Colonic mucosa (tissue), 4 donors: ENCODE results near the gene SPTAN1. TPM values are rescaled to one million over a fixed set of nuclear protein-coding genes. Genes with fewer than 3 reads are reported as not detected.

Experiments used
- DNase-seq: peaks from one replicate; pipeline ENCODE4 v3.0.0-alpha.2; 2020
- H3K27ac ChIP-seq: fragments of 200-600 bp; one replicate; pipeline ENCODE4 v1.8.0; 2021
- H3K27me3 ChIP-seq: fragments of 200-600 bp; one replicate; pipeline ENCODE4 v1.8.0; 2021
- H3K36me3 ChIP-seq: fragments of 200-600 bp; one replicate; pipeline ENCODE4 v1.8.0; 2021
- H3K4me1 ChIP-seq: fragments of 200-600 bp; one replicate; pipeline ENCODE4 v1.8.0; 2021; ENCODE audit warnings: mild to moderate bottlenecking
- H3K4me3 ChIP-seq: fragments of 200-600 bp; one replicate; pipeline ENCODE4 v1.8.0; 2021
- H3K9ac ChIP-seq, 2 donors: one replicate each; pipeline ENCODE4 v1.7.0; 2013; ENCODE audit warnings: control low read depth in 2 of 2, low read depth in 2 of 2, low read length in 2 of 2
- H3K9me3 ChIP-seq: fragments of 200-600 bp; one replicate; pipeline ENCODE4 v1.8.0; 2021
- CTCF ChIP-seq: fragments of 200-600 bp; IDR thresholded peaks from one replicate; pipeline ENCODE4 v1.8.0; 2022; ENCODE audit warnings: antibody characterized with exemption, mild to moderate bottlenecking
- intact Hi-C: fragments of 100-400 bp; cut with DNase I; formaldehyde crosslinking; loops from one replicate; pipeline ENCODE4 v1.14.1; 2022
- total RNA-seq, 2 donors: library from RNA; stranded (reverse); fragmentation: NEBNext Ultra II Directional in 1 of 2; extraction: Animal tissue kit (Norgen Biotek cat#: 25700) in 1 of 2; gene quantifications; one replicate each; pipeline ENCODE4 v1.2.1, GENCODE V29; 2021
- donor health status: healthy.
- donor health status: DM: no; HTN: no; CAD: no.
- donor health status: DM: no; HTN: no; CAD: no.

Gene SPTAN1
- total RNA-seq, 2 donors from 2014 or later, result 263 to 282 TPM

- no peak for DNase-seq
- intact Hi-C loops, result no loop called here
- Histone ChIP-seq H3K27me3 (no peaks in the 10 kb centered on the region), H3K4me3 (no peak overlapping the region), H3K9me3 (no peaks in the 10 kb centered on the region), H3K4me1 (no peaks in the 10 kb centered on the region), H3K36me3 (no peaks in the 10 kb centered on the region), H3K9ac (no peak overlapping the region), H3K27ac (no peak overlapping the region)
- TF ChIP-seq CTCF, result no peak
Observed at GRCh38 chr9:128669786-128670185, 117.4 kb downstream of the SPTAN1 start.

GRCh38 chr9:128675382-128675781 lies 123.0 kb downstream of the SPTAN1 start:
- H3K9ac ChIP-seq, result no peak overlapping the region
- H3K27me3 ChIP-seq, result no peaks in the 10 kb centered on the region
- no peaks in the 10 kb centered on the region for H3K36me3 ChIP-seq
- no peak overlapping the region for H3K27ac ChIP-seq
- intact Hi-C loops, result no loop called here
- no peak for DNase-seq
- H3K4me1 ChIP-seq, result no peaks in the 10 kb centered on the region
- H3K4me3 ChIP-seq, result no peak overlapping the region
- no peak for TF ChIP-seq CTCF
- no peaks in the 10 kb centered on the region for H3K9me3 ChIP-seq

- Histone ChIP-seq H3K36me3 (no peaks in the 10 kb centered on the region), H3K4me3 (no peak overlapping the region), H3K27ac (no peak overlapping the region), H3K9me3 (no peaks in the 10 kb centered on the region), H3K9ac (no peak overlapping the region), H3K27me3 (no peaks in the 10 kb centered on the region), H3K4me1 (no peaks in the 10 kb centered on the region)
- intact Hi-C loops, result no loop called here
- no peak for DNase-seq
- TF ChIP-seq CTCF, result no peak
Observed at GRCh38 chr9:128677794-128678193, 125.4 kb downstream of the SPTAN1 start.

Other genes with a start within 250 kb of the SPTAN1 start
- 10 to 100 TPM; 24.5 to 40.0 TPM for gene TRUB2, start 230.1 kb upstream of the SPTAN1 start, total RNA-seq
- 10 to 100 TPM; 40.8 to 59.5 TPM for gene COQ4, start 229.7 kb upstream of the SPTAN1 start, total RNA-seq
- 10 to 100 TPM; 26.8 to 68.3 TPM for gene SLC27A4, start 212.1 kb upstream of the SPTAN1 start, total RNA-seq
- 10 to 100 TPM; 55.2 to 77.3 TPM for gene URM1, start 181.2 kb upstream of the SPTAN1 start, total RNA-seq
- 1 to 10 TPM; 4.9 to 9.3 TPM for gene CERCAM, start 131.7 kb upstream of the SPTAN1 start, total RNA-seq
- 10 to 100 TPM; 14.9 to 36.2 TPM for gene ODF2, start 96.6 kb upstream of the SPTAN1 start, total RNA-seq
- gene GLE1, start 47.9 kb upstream of the SPTAN1 start, total RNA-seq, result 10 to 100 TPM; 30.7 to 44.5 TPM
- 100 to 1,000 TPM in 1 of 2 donors, 10 to 100 TPM in 1; 39.7 to 152 TPM for gene DYNC2I2, start 104.3 kb downstream of the SPTAN1 start, total RNA-seq
- 100 to 1,000 TPM; 222 to 348 TPM for gene SET, start 136.6 kb downstream of the SPTAN1 start, total RNA-seq
- gene PKN3, start 149.9 kb downstream of the SPTAN1 start, total RNA-seq, result 1 to 10 TPM; 2.8 to 7.5 TPM
- gene ZDHHC12, start 171.5 kb downstream of the SPTAN1 start, total RNA-seq, result 100 to 1,000 TPM in 1 of 2 donors, 10 to 100 TPM in 1; 69.9 to 129 TPM
- 10 to 100 TPM; 35.1 to 54.7 TPM for gene ZER1, start 219.3 kb downstream of the SPTAN1 start, total RNA-seq
- gene TBC1D13, start 234.7 kb downstream of the SPTAN1 start, total RNA-seq, result 10 to 100 TPM; 17.4 to 21.6 TPM